ENCODE data around the gene CPN2.

DNA sequence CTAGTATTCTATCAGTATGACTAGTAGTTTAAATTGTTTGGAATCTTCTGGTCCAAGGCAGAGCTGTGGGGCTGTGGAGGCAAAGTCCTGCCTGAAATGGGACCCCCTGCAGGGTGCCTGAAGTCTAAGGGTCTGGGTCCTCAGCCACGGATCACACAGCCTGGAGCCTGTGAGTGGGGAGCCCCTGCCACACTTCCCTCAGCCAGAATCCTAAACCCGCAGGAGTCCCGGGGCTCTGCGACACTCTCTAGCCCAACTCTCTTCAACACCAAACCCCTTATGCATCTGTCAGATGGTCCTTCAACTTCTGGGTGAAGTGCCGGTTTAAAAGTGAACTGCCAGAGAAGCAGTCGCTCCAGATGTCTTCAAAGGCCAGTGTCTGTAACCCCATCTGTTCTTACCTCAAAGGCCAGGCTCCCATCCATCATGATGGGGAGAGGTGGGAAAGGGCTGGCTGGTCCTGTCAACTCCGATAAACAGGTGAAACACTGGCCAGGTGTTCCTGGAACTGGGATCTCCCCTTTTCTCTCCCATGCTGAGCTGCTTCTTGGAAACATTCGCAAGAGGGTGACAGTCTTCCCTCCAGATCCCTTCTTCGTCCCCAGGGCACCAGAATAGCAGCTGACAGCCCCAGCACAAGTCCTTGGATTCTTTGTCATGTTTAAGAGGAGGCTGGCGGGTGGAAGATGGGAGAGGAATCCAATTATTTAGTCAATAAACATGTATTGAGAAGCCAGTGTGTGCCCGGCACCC is 45.6 kb downstream of the CPN2 start:
- TF ChIP-seq POLR2AphosphoS5 (IDR thresholded peaks at IDR 0.05; ENCODE audit: low read depth, low read length) (no peak), TAF1 (IDR thresholded peaks at IDR 0.05; ENCODE audit: borderline replicate concordance, insufficient read depth, low read length) (no peak), REST (IDR thresholded peaks at IDR 0.05; ENCODE audit: insufficient read depth in 1 of 2, low read depth in 2 of 2, low read length in 2 of 2) (no peak), SIN3A (IDR thresholded peaks at IDR 0.05; ENCODE audit: borderline replicate concordance, insufficient read depth, low read length) (no peak)

All from PFSK-1 (cell line).